Loucy (cell line): ENCODE data around the gene ADORA3.

Experiments
- EZH2phosphoT487 ChIP-seq: fragments of 200-600 bp; IDR thresholded peaks from 2 replicates; pipeline ENCODE4 v1.6.1; 2018; ENCODE audit warnings: antibody characterized with exemption, mild to moderate bottlenecking, moderate library complexity, borderline replicate concordance
- TF ChIP-seq, protein P1 (sequence below): fragments of 200-600 bp; sonication (generic); conservative IDR thresholded peaks from 2 replicates; pipeline ENCODE4 v1.5.1; 2014; ENCODE audit warnings: mild to moderate bottlenecking, antibody characterized with exemption, low read length

DNA sequence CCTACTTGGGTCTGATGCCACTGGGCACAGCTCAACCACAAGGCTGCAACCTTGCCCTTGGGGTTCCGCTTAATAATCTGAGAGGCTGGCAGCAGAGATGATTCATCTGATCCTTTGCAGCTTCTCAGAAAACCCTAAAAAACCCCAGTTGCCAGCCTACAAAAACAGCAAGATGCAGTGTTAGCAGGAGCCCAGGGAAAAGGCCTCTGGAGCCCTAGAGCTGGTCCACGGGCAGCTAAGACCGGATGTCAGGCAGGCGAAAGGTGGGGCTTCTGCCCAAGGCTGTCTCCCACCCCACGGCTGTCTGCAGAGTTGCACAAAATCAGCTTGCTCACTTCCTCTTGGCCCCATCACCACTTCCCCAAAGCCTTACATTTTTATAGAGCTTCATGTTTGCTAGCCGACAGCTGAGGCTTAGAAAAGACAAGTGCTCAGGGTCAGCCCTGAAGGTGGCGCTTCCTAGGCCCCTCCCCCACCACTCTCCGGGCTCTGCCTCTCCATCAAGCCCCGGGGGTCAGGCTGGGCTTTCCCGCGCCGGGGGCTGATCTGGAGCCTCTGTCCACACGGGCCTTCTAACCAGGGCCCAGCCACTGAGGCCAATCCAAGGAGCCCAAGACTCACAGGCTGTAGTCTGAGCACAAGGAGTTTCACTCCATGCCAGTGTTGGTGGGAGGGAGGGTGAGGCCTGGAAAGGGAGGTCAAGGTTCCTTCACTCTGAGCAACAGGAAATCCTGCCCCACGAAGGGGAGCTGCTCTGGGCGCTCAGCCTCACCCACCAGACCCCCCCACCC lies 4.2 kb upstream of the ADORA3 start:
- TF ChIP-seq, protein P1, sequence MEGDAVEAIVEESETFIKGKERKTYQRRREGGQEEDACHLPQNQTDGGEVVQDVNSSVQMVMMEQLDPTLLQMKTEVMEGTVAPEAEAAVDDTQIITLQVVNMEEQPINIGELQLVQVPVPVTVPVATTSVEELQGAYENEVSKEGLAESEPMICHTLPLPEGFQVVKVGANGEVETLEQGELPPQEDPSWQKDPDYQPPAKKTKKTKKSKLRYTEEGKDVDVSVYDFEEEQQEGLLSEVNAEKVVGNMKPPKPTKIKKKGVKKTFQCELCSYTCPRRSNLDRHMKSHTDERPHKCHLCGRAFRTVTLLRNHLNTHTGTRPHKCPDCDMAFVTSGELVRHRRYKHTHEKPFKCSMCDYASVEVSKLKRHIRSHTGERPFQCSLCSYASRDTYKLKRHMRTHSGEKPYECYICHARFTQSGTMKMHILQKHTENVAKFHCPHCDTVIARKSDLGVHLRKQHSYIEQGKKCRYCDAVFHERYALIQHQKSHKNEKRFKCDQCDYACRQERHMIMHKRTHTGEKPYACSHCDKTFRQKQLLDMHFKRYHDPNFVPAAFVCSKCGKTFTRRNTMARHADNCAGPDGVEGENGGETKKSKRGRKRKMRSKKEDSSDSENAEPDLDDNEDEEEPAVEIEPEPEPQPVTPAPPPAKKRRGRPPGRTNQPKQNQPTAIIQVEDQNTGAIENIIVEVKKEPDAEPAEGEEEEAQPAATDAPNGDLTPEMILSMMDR = no peak
- TF ChIP-seq EZH2phosphoT487 = no peak
